ENCODE results near the gene CHCHD6. TPM values are rescaled to one million over a fixed set of nuclear protein-coding genes. Genes with fewer than 3 reads are reported as not detected.

The CHCHD6 gene
- total RNA-seq, 4 donors from 2014 or later = 15.6 to 25.8 (median 21.2) TPM

DNA sequence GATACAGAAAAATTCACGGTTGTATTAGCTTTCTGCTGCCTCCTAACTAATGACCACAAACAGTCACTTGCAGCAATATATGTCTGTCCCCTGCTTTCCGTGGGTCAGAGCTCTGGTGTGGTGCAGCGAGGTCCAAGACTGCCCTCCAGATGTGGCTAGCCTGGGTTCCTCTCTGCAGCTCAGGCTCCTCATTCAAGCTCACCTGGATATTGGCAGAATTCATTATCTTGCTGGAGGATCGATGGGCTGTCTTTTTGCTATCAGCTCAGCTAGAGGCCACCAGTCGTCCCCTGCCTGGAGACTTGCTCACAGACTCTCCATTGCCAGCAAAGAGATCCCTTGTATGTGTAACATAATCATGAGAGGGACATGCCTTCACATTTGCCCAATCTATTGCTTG, 266.1 kb downstream of the CHCHD6 start:
- intact Hi-C loops (cut with DNase I; ENCODE audit: low total_unique reads) = no loop called here
- TF ChIP-seq, protein P1, sequence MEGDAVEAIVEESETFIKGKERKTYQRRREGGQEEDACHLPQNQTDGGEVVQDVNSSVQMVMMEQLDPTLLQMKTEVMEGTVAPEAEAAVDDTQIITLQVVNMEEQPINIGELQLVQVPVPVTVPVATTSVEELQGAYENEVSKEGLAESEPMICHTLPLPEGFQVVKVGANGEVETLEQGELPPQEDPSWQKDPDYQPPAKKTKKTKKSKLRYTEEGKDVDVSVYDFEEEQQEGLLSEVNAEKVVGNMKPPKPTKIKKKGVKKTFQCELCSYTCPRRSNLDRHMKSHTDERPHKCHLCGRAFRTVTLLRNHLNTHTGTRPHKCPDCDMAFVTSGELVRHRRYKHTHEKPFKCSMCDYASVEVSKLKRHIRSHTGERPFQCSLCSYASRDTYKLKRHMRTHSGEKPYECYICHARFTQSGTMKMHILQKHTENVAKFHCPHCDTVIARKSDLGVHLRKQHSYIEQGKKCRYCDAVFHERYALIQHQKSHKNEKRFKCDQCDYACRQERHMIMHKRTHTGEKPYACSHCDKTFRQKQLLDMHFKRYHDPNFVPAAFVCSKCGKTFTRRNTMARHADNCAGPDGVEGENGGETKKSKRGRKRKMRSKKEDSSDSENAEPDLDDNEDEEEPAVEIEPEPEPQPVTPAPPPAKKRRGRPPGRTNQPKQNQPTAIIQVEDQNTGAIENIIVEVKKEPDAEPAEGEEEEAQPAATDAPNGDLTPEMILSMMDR (IDR thresholded peaks at IDR 0.05) = no peak
- no peak for TF ChIP-seq POLR2A (IDR thresholded peaks at IDR 0.05)
- no peak overlapping the region for H3K4me3 ChIP-seq (ENCODE audit: low read depth, poor library complexity, severe bottlenecking)
- no peak for DNase-seq (ENCODE audit: low spot score in 2 of 2)
- WGBS, 2 donors = 87 to 92% methylated on average over 5 of the region's 5 CpGs

GRCh38 chr3:126970921-126971320, 266.9 kb downstream of the CHCHD6 start:
- H3K4me3 ChIP-seq (ENCODE audit: low read depth, poor library complexity, severe bottlenecking) = no peak overlapping the region
- intact Hi-C loops (cut with DNase I; ENCODE audit: low total_unique reads) = no loop called here
- WGBS, 2 donors = 89 to 92% methylated on average over 5 of the region's 5 CpGs
- no peak for DNase-seq (ENCODE audit: low spot score in 2 of 2)
- TF ChIP-seq POLR2A (IDR thresholded peaks at IDR 0.05) = no peak
- TF ChIP-seq, protein P1 (IDR thresholded peaks at IDR 0.05) = no peak

DNA sequence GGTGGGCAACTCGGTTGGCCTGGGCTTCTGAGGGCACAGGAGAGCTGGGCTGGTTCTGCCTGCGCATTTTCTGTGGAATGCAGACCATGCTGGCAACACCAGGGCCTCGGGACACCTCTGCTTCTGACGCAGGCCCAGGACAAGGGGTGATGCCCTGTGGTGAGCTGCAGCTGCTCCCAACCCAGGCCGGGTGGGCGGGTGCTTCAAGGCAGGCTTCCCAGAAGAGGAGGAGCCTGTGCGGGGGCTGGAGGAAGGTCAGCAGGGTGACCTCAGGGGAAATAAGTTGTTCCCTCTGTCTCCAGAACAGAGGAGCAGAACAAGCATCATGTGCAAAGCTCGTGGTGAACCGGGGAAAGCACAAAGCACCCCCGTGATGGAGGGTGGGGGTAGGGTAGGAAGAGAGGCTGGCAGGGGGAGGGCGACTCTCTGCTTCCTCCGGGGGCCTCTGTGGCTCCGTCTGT, 267.9 kb downstream of the CHCHD6 start:
- TF ChIP-seq, protein P1 (IDR thresholded peaks at IDR 0.05) = no peak
- no peak for TF ChIP-seq POLR2A (IDR thresholded peaks at IDR 0.05)
- WGBS, 2 donors = 39 to 49% methylated on average over 13 of the region's 13 CpGs
- DNase-seq (ENCODE audit: low spot score in 2 of 2) = peak; percentile 82 to 94
- intact Hi-C loops (cut with DNase I; ENCODE audit: low total_unique reads) = no loop called here
- H3K4me3 ChIP-seq (ENCODE audit: low read depth, poor library complexity, severe bottlenecking) = no peak overlapping the region

DNA sequence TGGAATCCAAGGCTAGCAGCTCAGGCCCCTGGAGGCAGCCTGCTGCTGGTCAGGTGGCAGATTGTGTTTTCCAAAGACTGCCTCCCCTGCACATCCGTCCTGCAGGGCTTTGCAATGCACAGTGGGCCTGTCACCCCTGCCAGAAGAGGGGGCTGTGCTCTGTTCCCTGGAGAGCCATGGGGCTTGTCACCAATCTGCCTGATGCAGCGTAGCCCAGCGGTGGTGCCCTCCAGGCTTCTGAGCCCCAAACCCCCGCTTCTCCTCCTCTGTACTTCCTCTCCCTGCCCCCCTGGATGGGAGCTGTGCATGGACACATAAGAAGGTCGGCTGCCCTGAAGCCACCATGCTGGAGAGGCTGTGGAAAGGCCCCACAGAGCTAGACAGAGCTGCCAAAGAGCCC, 268.8 kb downstream of the CHCHD6 start:
- intact Hi-C loops (cut with DNase I; ENCODE audit: low total_unique reads) = no loop called here
- no peak for DNase-seq (ENCODE audit: low spot score in 2 of 2)
- 82 to 94% methylated on average over 5 of the region's 5 CpGs for WGBS, 2 donors
- TF ChIP-seq, protein P1 (IDR thresholded peaks at IDR 0.05) = no peak
- TF ChIP-seq POLR2A (IDR thresholded peaks at IDR 0.05) = no peak
- no peak overlapping the region for H3K4me3 ChIP-seq (ENCODE audit: low read depth, poor library complexity, severe bottlenecking)

DNA sequence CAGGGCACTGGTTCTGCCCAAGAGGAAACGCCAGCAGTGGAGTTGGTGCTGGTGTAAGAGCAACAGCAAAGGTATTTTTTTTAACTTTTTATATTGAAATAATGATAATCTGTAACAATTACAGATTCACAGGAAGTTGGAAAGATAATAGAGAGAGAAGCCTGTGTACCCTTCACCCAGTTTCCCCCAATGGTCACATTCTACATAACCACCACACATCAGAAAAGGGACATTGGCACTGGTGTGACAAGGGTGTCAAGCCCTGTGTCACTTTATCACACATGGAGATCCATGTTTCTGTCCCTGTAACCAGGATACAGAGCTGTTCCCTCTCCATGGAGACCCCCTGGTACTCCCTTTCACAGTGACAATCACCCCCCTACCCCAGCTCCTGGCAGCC, 269.8 kb downstream of the CHCHD6 start:
- WGBS, 2 donors = 100% methylated on average over 1 of the region's 1 CpG
- TF ChIP-seq, protein P1 (IDR thresholded peaks at IDR 0.05) = no peak
- TF ChIP-seq POLR2A (IDR thresholded peaks at IDR 0.05) = no peak
- no peak for DNase-seq (ENCODE audit: low spot score in 2 of 2)
- H3K4me3 ChIP-seq (ENCODE audit: low read depth, poor library complexity, severe bottlenecking) = no peak overlapping the region
- intact Hi-C loops (cut with DNase I; ENCODE audit: low total_unique reads) = no loop called here

- no peak for DNase-seq (ENCODE audit: low spot score in 2 of 2)
- H3K4me3 ChIP-seq (ENCODE audit: low read depth, poor library complexity, severe bottlenecking) = no peak overlapping the region
- no peak for TF ChIP-seq POLR2A (IDR thresholded peaks at IDR 0.05)
- TF ChIP-seq, protein P1 (IDR thresholded peaks at IDR 0.05) = no peak
- intact Hi-C loops (cut with DNase I; ENCODE audit: low total_unique reads) = no loop called here
- 85 to 87% methylated on average over 3 of the region's 3 CpGs for WGBS, 2 donors
Observed at GRCh38 chr3:126974756-126975155, 270.7 kb downstream of the CHCHD6 start.
